K562 (cell line): ENCODE data around the gene MPIG6B. TPM values are rescaled to one million over a fixed set of nuclear protein-coding genes. Genes with fewer than 3 reads are reported as not detected.

Source experiments
- GTF2E2 ChIP-seq: fragments of 200-800 bp; sonication (Bioruptor generic); IDR thresholded peaks from 2 replicates; pipeline ENCODE4 v1.6.1; 2016; ENCODE audit warnings: missing genetic modification characterization, missing compliant biosample characterization
- HDGF ChIP-seq: fragments of 450-650 bp; IDR thresholded peaks from 2 replicates; pipeline ENCODE4 v1.6.1; 2016
- HMG20B ChIP-seq: fragments of 250-450 bp; sonication (Bioruptor Pico); IDR thresholded peaks from 2 replicates; pipeline ENCODE4 v1.5.0; 2021; ENCODE audit warnings: mild to moderate bottlenecking
- LEF1 ChIP-seq: fragments of 450-650 bp; IDR thresholded peaks from 2 replicates; pipeline ENCODE4 v1.6.1; 2016; ENCODE audit warnings: mild to moderate bottlenecking
- MCM7 ChIP-seq, 2 experiments: fragments of 450-650 bp; IDR thresholded peaks; 2 replicates each; pipeline ENCODE4 v1.6.1; 2016 to 2018
- MTA3 ChIP-seq: fragments of 450-650 bp; formaldehyde crosslinking; IDR thresholded peaks from 2 replicates; pipeline ENCODE4 v1.6.1; 2017; ENCODE audit warnings: mild to moderate bottlenecking, borderline replicate concordance
- MTF1 ChIP-seq: fragments of 250-450 bp; sonication (Bioruptor Pico); IDR thresholded peaks from 2 replicates; pipeline ENCODE4 v1.9.0; 2021; ENCODE audit warnings: moderate library complexity, mild to moderate bottlenecking, inconsistent platforms, borderline replicate concordance
- NCOA6 ChIP-seq: fragments of 450-650 bp; IDR thresholded peaks from 2 replicates; pipeline ENCODE4 v1.6.1; 2017; ENCODE audit warnings: mild to moderate bottlenecking
- NFIC ChIP-seq: fragments of 450-650 bp; IDR thresholded peaks from 2 replicates; pipeline ENCODE4 v1.6.1; 2017; ENCODE audit warnings: mild to moderate bottlenecking, inconsistent platforms
- PRMT5 ChIP-seq: sonication (generic); formaldehyde crosslinking; IDR thresholded peaks from 2 replicates; pipeline ENCODE4 v1.5.0; 2020; ENCODE audit warnings: missing genetic modification reagents
- SAP30 ChIP-seq: fragments of 200-600 bp; sonication (generic); IDR thresholded peaks from 2 replicates; pipeline ENCODE4 v1.6.1; 2012; ENCODE audit warnings: borderline replicate concordance, low read depth, mild to moderate bottlenecking, moderate library complexity, low read length, control low read depth, inconsistent platforms; ENCODE audit not compliant: insufficient read depth, poor library complexity, severe bottlenecking
- SREBF1 ChIP-seq: fragments of 150-350 bp; IDR thresholded peaks from 2 replicates; pipeline ENCODE4 v1.6.1; 2014; ENCODE audit warnings: antibody characterized with exemption, low read depth, low read length, borderline replicate concordance
- SRSF3 ChIP-seq: fragments of 200-400 bp; formaldehyde crosslinking; IDR thresholded peaks from 2 replicates; pipeline ENCODE4 v1.6.1; 2016; ENCODE audit warnings: mild to moderate bottlenecking, low read length, moderate library complexity; ENCODE audit not compliant: insufficient read depth
- STAT5A ChIP-seq: IDR thresholded peaks from 2 replicates; pipeline ENCODE4 v1.6.1; 2012; ENCODE audit warnings: low read length, inconsistent platforms, borderline replicate concordance
- TRIM28 ChIP-seq: fragments of 450-650 bp; IDR thresholded peaks from 2 replicates; pipeline ENCODE4 v1.6.1; 2017
- U2AF2 ChIP-seq: fragments of 200-400 bp; formaldehyde crosslinking; optimal IDR thresholded peaks from 2 replicates; pipeline ENCODE3; 2017; ENCODE audit warnings: low read depth, mild to moderate bottlenecking, low read length
- ZNF121 ChIP-seq: sonication (generic); formaldehyde crosslinking; conservative IDR thresholded peaks from 2 replicates; pipeline ENCODE4 v1.8.0; 2022; ENCODE audit warnings: missing genetic modification reagents
- ZNF174 ChIP-seq: fragments of 250-450 bp; sonication (Bioruptor Pico); IDR thresholded peaks from 2 replicates; pipeline ENCODE4 v1.4.0; 2020; ENCODE audit warnings: mild to moderate bottlenecking
- ZNF766 ChIP-seq: fragments of 200-800 bp; sonication (Bioruptor generic); conservative IDR thresholded peaks from 2 replicates; pipeline ENCODE4 v1.6.1; 2016; ENCODE audit warnings: missing genetic modification characterization, missing compliant biosample characterization
- ZZZ3 ChIP-seq: fragments of 450-650 bp; IDR thresholded peaks from 2 replicates; pipeline ENCODE4 v1.6.1; 2016; ENCODE audit warnings: antibody characterized with exemption, mild to moderate bottlenecking, moderate library complexity
- polyA plus RNA-seq, 8 experiments: library from polyadenylated mRNA; depleted of rRNA in 4 of 8; stranded (reverse) in 5 of 8; unstranded in 3 of 8; fragments of >200 nt; fragmentation: Nextera tagmentation in 2 of 8; fragmentation: Illumina TruSeq in 1 of 8; extraction: Ambion mirVana in 2 of 8; extraction: Trizol in 1 of 8; gene quantifications; 2 replicates each; pipeline versions ENCODE4 v1.2.1 to v1.2.3, GENCODE V29; 2011 to 2014; ENCODE audit warnings: inconsistent platforms in 1 of 8, missing spikeins in 1 of 8
- total RNA-seq, 7 experiments: library from RNA; depleted of rRNA in 6 of 7; stranded (reverse); fragments of >200 nt in 6 of 7; fragmentation: Illumina TruSeq in 2 of 7; extraction: Trizol in 2 of 7; gene quantifications; 2 replicates each; pipeline versions ENCODE4 v1.2.1 to v1.2.3, GENCODE V29; 2011 to 2021; ENCODE audit warnings: low replicate concordance in 1 of 7
- TF ChIP-seq, protein P1 (sequence below): fragments of 450-650 bp; IDR thresholded peaks from 2 replicates; pipeline ENCODE4 v1.6.1; 2018; ENCODE audit not compliant: partially characterized antibody
- TF ChIP-seq, protein P2 (sequence below): fragments of 250-450 bp; sonication (Bioruptor Pico); IDR thresholded peaks from 2 replicates; pipeline ENCODE4 v1.5.0; 2022; ENCODE audit warnings: mild to moderate bottlenecking

The MPIG6B gene
- total and polyA plus RNA-seq, 9 of the 15 experiments (the other 6 are each of a cell fraction or from before 2014, with no cell fraction given): 0.11 to 1.2 (median 0.28) TPM; not detected in 1

GRCh38 chr6:31737991-31738979 is 15.1 kb downstream of the MPIG6B start (continued):
- TF ChIP-seq U2AF2: no peak
- no peak for TF ChIP-seq NCOA6
- TF ChIP-seq GTF2E2 (tag): no peak
- no peak for TF ChIP-seq HDGF
- TF ChIP-seq MTF1: 0 out of 2 replicates have a peak, but pooled peaks have one; percentile 53
- TF ChIP-seq SRSF3: no peak
- no peak for TF ChIP-seq PRMT5
- TF ChIP-seq HMG20B (CRISPR knock-in tag): no peak
- no peak for TF ChIP-seq MCM7 (IDR thresholded peaks at IDR 0.05)
- TF ChIP-seq, protein P1, sequence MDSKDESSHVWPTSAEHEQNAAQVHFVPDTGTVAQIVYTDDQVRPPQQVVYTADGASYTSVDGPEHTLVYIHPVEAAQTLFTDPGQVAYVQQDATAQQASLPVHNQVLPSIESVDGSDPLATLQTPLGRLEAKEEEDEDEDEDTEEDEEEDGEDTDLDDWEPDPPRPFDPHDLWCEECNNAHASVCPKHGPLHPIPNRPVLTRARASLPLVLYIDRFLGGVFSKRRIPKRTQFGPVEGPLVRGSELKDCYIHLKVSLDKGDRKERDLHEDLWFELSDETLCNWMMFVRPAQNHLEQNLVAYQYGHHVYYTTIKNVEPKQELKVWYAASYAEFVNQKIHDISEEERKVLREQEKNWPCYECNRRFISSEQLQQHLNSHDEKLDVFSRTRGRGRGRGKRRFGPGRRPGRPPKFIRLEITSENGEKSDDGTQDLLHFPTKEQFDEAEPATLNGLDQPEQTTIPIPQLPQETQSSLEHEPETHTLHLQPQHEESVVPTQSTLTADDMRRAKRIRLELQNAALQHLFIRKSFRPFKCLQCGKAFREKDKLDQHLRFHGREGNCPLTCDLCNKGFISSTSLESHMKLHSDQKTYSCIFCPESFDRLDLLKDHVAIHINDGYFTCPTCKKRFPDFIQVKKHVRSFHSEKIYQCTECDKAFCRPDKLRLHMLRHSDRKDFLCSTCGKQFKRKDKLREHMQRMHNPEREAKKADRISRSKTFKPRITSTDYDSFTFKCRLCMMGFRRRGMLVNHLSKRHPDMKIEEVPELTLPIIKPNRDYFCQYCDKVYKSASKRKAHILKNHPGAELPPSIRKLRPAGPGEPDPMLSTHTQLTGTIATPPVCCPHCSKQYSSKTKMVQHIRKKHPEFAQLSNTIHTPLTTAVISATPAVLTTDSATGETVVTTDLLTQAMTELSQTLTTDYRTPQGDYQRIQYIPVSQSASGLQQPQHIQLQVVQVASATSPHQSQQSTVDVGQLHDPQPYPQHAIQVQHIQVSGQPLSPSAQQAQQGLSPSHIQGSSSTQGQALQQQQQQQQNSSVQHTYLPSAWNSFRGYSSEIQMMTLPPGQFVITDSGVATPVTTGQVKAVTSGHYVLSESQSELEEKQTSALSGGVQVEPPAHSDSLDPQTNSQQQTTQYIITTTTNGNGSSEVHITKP: no peak
- TF ChIP-seq ZNF174 (CRISPR knock-in tag): 0 out of 2 replicates have a peak, but pooled peaks have one; percentile 49
- no peak for TF ChIP-seq MTA3
- no peak for TF ChIP-seq ZNF121
- TF ChIP-seq, protein P2, sequence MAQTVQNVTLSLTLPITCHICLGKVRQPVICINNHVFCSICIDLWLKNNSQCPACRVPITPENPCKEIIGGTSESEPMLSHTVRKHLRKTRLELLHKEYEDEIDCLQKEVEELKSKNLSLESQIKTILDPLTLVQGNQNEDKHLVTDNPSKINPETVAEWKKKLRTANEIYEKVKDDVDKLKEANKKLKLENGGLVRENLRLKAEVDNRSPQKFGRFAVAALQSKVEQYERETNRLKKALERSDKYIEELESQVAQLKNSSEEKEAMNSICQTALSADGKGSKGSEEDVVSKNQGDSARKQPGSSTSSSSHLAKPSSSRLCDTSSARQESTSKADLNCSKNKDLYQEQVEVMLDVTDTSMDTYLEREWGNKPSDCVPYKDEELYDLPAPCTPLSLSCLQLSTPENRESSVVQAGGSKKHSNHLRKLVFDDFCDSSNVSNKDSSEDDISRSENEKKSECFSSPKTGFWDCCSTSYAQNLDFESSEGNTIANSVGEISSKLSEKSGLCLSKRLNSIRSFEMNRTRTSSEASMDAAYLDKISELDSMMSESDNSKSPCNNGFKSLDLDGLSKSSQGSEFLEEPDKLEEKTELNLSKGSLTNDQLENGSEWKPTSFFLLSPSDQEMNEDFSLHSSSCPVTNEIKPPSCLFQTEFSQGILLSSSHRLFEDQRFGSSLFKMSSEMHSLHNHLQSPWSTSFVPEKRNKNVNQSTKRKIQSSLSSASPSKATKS (CRISPR knock-in tag): 0 out of 2 replicates have a peak, but pooled peaks have one; percentile 47
- TF ChIP-seq SREBF1: peak; percentile 61; the same call in 1 of the 2 replicates
- no peak for TF ChIP-seq ZZZ3
- TF ChIP-seq SAP30: no peak
- TF ChIP-seq TRIM28: no peak; the same call in 1 of the 2 replicates
- no peak for TF ChIP-seq NFIC
- TF ChIP-seq ZNF766 (CRISPR knock-in tag): no peak
- peak; percentile 29; the same call in 1 of the 2 replicates for TF ChIP-seq STAT5A
- no peak for TF ChIP-seq LEF1
